K562 (cell line): ENCODE results near the gene GPN3. TPM values are rescaled to one million over a fixed set of nuclear protein-coding genes. Genes with fewer than 3 reads are reported as not detected.

ENCODE experiments used
- BACH1 ChIP-seq: fragments of 200-800 bp; sonication (Bioruptor generic); IDR thresholded peaks from 2 replicates; pipeline ENCODE4 v1.6.1; 2016; ENCODE audit warnings: missing genetic modification characterization, missing compliant biosample characterization
- CHD4 ChIP-seq: fragments of 200-600 bp; sonication (generic); IDR thresholded peaks from 3 replicates; pipeline ENCODE4 v1.6.1; 2012; ENCODE audit warnings: low read depth, mild to moderate bottlenecking, mixed read lengths, low read length, inconsistent platforms; ENCODE audit not compliant: insufficient read depth, insufficient replicate concordance, poor library complexity, severe bottlenecking
- CXXC5 ChIP-seq: fragments of 250-450 bp; sonication (Bioruptor Pico); IDR thresholded peaks from 2 replicates; pipeline ENCODE4 v1.8.0; 2022; ENCODE audit warnings: inconsistent platforms, mild to moderate bottlenecking, moderate library complexity
- E2F1 ChIP-seq: sonication (generic); formaldehyde crosslinking; IDR thresholded peaks from 2 replicates; pipeline ENCODE4 v1.8.1; 2023; ENCODE audit warnings: mild to moderate bottlenecking, missing genetic modification reagents, moderate library complexity
- FOS ChIP-seq: IDR thresholded peaks from 3 replicates; pipeline ENCODE4 v1.6.1; 2011; ENCODE audit not compliant: insufficient read length; ENCODE audit errors: extremely low read depth
- FOXP1 ChIP-seq: sonication (generic); formaldehyde crosslinking; IDR thresholded peaks from 2 replicates; pipeline ENCODE4 v1.8.0; 2022; ENCODE audit warnings: mild to moderate bottlenecking, missing genetic modification reagents
- GATAD2A ChIP-seq: fragments of 450-650 bp; IDR thresholded peaks from 2 replicates; pipeline ENCODE4 v1.6.1; 2017
- KDM2B ChIP-seq: fragments of 250-450 bp; sonication (Bioruptor Pico); IDR thresholded peaks from 2 replicates; pipeline ENCODE4 v1.8.0; 2021; ENCODE audit warnings: mild to moderate bottlenecking, moderate library complexity
- MTF1 ChIP-seq: fragments of 250-450 bp; sonication (Bioruptor Pico); IDR thresholded peaks from 2 replicates; pipeline ENCODE4 v1.9.0; 2021; ENCODE audit warnings: moderate library complexity, mild to moderate bottlenecking, inconsistent platforms, borderline replicate concordance
- NR1H2 ChIP-seq: sonication (generic); formaldehyde crosslinking; IDR thresholded peaks from 2 replicates; pipeline ENCODE4 v1.4.0; 2020; ENCODE audit warnings: mild to moderate bottlenecking, missing genetic modification reagents
- PHB ChIP-seq: fragments of 250-450 bp; sonication (Bioruptor Pico); IDR thresholded peaks from 2 replicates; pipeline ENCODE4 v1.5.0; 2021
- PHF8 ChIP-seq: fragments of 200-600 bp; sonication (generic); IDR thresholded peaks from 2 replicates; pipeline ENCODE4 v1.6.1; 2012; ENCODE audit warnings: mixed run types, mild to moderate bottlenecking, inconsistent platforms, low read length, moderate library complexity, borderline replicate concordance
- PPARD ChIP-seq: fragments of 250-450 bp; sonication (Bioruptor Pico); IDR thresholded peaks from 2 replicates; pipeline ENCODE4 v1.8.0; 2022; ENCODE audit warnings: inconsistent platforms, mild to moderate bottlenecking, moderate library complexity
- SIN3B ChIP-seq: fragments of 450-650 bp; IDR thresholded peaks from 2 replicates; pipeline ENCODE4 v1.6.1; 2017; ENCODE audit warnings: low read depth, mild to moderate bottlenecking, moderate library complexity
- ZNF140 ChIP-seq: fragments of 250-450 bp; sonication (Bioruptor Pico); IDR thresholded peaks from 2 replicates; pipeline ENCODE4 v1.8.0; 2021; ENCODE audit warnings: moderate library complexity, mild to moderate bottlenecking, inconsistent platforms
- ZNF75A ChIP-seq: fragments of 450-650 bp; formaldehyde crosslinking; IDR thresholded peaks from 2 replicates; pipeline ENCODE4 v1.4.0; 2020; ENCODE audit warnings: mild to moderate bottlenecking
- polyA plus RNA-seq, 8 experiments: library from polyadenylated mRNA; depleted of rRNA in 4 of 8; stranded (reverse) in 5 of 8; unstranded in 3 of 8; fragments of >200 nt; fragmentation: Nextera tagmentation in 2 of 8; fragmentation: Illumina TruSeq in 1 of 8; extraction: Ambion mirVana in 2 of 8; extraction: Trizol in 1 of 8; gene quantifications; 2 replicates each; pipeline versions ENCODE4 v1.2.1 to v1.2.3, GENCODE V29; 2011 to 2014; ENCODE audit warnings: inconsistent platforms in 1 of 8, missing spikeins in 1 of 8
- total RNA-seq, 7 experiments: library from RNA; depleted of rRNA in 6 of 7; stranded (reverse); fragments of >200 nt in 6 of 7; fragmentation: Illumina TruSeq in 2 of 7; extraction: Trizol in 2 of 7; gene quantifications; 2 replicates each; pipeline versions ENCODE4 v1.2.1 to v1.2.3, GENCODE V29; 2011 to 2021; ENCODE audit warnings: low replicate concordance in 1 of 7
- TF ChIP-seq, protein P1 (sequence below): IDR thresholded peaks from 3 replicates; pipeline ENCODE4 v1.6.1; 2011; ENCODE audit warnings: borderline replicate concordance, mild to moderate bottlenecking, moderate library complexity; ENCODE audit not compliant: insufficient read length; ENCODE audit errors: extremely low read depth
- TF ChIP-seq, protein P2 (sequence below), 3 experiments: fragments of 200-800 bp in 1 of 3; sonication (Bioruptor generic) in 1 of 3; sonication (generic) in 1 of 3; formaldehyde crosslinking in 1 of 3; IDR thresholded peaks; 2 replicates each; pipeline versions ENCODE4 v1.6.1 to v1.8.0; 2016 to 2022; ENCODE audit warnings: mild to moderate bottlenecking in 2 of 3, missing compliant biosample characterization in 2 of 3, missing genetic modification characterization in 2 of 3, missing genetic modification reagents in 1 of 3
- TF ChIP-seq, protein P3 (sequence below): fragments of 200-400 bp; formaldehyde crosslinking; IDR thresholded peaks from 2 replicates; pipeline ENCODE4 v1.6.1; 2017; ENCODE audit warnings: mild to moderate bottlenecking, low read depth, low read length, moderate library complexity

The GPN3 gene
- total and polyA plus RNA-seq, 9 of the 15 experiments (the other 6 are each of a cell fraction or from before 2014, with no cell fraction given) = 35.8 to 123 (median 64.2) TPM

- TF ChIP-seq GATAD2A = no peak
- TF ChIP-seq, protein P1, sequence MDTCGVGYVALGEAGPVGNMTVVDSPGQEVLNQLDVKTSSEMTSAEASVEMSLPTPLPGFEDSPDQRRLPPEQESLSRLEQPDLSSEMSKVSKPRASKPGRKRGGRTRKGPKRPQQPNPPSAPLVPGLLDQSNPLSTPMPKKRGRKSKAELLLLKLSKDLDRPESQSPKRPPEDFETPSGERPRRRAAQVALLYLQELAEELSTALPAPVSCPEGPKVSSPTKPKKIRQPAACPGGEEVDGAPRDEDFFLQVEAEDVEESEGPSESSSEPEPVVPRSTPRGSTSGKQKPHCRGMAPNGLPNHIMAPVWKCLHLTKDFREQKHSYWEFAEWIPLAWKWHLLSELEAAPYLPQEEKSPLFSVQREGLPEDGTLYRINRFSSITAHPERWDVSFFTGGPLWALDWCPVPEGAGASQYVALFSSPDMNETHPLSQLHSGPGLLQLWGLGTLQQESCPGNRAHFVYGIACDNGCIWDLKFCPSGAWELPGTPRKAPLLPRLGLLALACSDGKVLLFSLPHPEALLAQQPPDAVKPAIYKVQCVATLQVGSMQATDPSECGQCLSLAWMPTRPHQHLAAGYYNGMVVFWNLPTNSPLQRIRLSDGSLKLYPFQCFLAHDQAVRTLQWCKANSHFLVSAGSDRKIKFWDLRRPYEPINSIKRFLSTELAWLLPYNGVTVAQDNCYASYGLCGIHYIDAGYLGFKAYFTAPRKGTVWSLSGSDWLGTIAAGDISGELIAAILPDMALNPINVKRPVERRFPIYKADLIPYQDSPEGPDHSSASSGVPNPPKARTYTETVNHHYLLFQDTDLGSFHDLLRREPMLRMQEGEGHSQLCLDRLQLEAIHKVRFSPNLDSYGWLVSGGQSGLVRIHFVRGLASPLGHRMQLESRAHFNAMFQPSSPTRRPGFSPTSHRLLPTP = no peak
- TF ChIP-seq E2F1 (CRISPR knock-in tag) = peak; percentile 100
- TF ChIP-seq, protein P2, sequence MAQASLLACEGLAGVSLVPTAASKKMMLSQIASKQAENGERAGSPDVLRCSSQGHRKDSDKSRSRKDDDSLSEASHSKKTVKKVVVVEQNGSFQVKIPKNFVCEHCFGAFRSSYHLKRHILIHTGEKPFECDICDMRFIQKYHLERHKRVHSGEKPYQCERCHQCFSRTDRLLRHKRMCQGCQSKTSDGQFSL (CRISPR knock-in tag; IDR thresholded peaks at IDR 0.05) = peak; percentile 67
- TF ChIP-seq, protein P2 (tag; IDR thresholded peaks at IDR 0.05) = peak in 1 of 2 experiments; percentile 45; a peak in 1 of 4 replicates
- TF ChIP-seq SIN3B = no peak; the same call in none of the 2 replicates
- TF ChIP-seq PHB = no peak
- no peak; the same call in none of the 2 replicates for TF ChIP-seq NR1H2
- TF ChIP-seq FOS = peak; percentile 44
- TF ChIP-seq FOXP1 (CRISPR knock-in tag) = peak; percentile 99
- no peak for TF ChIP-seq MTF1 (CRISPR knock-in tag)
- TF ChIP-seq ZNF75A (CRISPR knock-in tag) = peak; percentile 70; the same call in 1 of the 2 replicates
- TF ChIP-seq, protein P3, sequence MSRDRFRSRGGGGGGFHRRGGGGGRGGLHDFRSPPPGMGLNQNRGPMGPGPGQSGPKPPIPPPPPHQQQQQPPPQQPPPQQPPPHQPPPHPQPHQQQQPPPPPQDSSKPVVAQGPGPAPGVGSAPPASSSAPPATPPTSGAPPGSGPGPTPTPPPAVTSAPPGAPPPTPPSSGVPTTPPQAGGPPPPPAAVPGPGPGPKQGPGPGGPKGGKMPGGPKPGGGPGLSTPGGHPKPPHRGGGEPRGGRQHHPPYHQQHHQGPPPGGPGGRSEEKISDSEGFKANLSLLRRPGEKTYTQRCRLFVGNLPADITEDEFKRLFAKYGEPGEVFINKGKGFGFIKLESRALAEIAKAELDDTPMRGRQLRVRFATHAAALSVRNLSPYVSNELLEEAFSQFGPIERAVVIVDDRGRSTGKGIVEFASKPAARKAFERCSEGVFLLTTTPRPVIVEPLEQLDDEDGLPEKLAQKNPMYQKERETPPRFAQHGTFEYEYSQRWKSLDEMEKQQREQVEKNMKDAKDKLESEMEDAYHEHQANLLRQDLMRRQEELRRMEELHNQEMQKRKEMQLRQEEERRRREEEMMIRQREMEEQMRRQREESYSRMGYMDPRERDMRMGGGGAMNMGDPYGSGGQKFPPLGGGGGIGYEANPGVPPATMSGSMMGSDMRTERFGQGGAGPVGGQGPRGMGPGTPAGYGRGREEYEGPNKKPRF = no peak
- TF ChIP-seq BACH1 (tag) = peak; percentile 87
- TF ChIP-seq CXXC5 (CRISPR knock-in tag) = peak; percentile 99
- 0 out of 2 replicates have a peak, but pooled peaks have one; percentile 15 for TF ChIP-seq KDM2B (CRISPR knock-in tag)
- no peak for TF ChIP-seq CHD4
- TF ChIP-seq ZNF140 (CRISPR knock-in tag) = no peak; the same call in 1 of the 2 replicates
- peak; percentile 98 for TF ChIP-seq PHF8
- TF ChIP-seq PPARD (CRISPR knock-in tag) = no peak
Observed at GRCh38 chr12:110501752-110502738, 34.0 kb upstream of the GPN3 start, which contains the start of the genes RAD9B and VPS29 (continued).
